HepG2 (cell line): ENCODE results near the gene POLA2. TPM values are rescaled to one million over a fixed set of nuclear protein-coding genes. Genes with fewer than 3 reads are reported as not detected.

Experiments
- BCL6 ChIP-seq: IDR thresholded peaks from 2 replicates; pipeline ENCODE4 v1.6.1; 2016; ENCODE audit warnings: missing genetic modification reagents, missing compliant biosample characterization
- CTCF ChIP-seq: sonication (generic); formaldehyde crosslinking; IDR thresholded peaks from 2 replicates; pipeline ENCODE4 v1.5.0; 2020; ENCODE audit warnings: mild to moderate bottlenecking, missing genetic modification reagents, moderate library complexity
- ESRRA ChIP-seq: sonication (generic); formaldehyde crosslinking; IDR thresholded peaks from 2 replicates; pipeline ENCODE4 v1.5.1; 2020; ENCODE audit warnings: mild to moderate bottlenecking, low read depth, missing genetic modification reagents
- HDAC2 ChIP-seq: sonication (generic); formaldehyde crosslinking; IDR thresholded peaks from 2 replicates; pipeline ENCODE4 v1.4.0; 2020; ENCODE audit warnings: missing genetic modification reagents
- HDAC6 ChIP-seq: fragments of 200-600 bp; sonication (generic); IDR thresholded peaks from 2 replicates; pipeline ENCODE4 v1.7.0; 2017; ENCODE audit warnings: mild to moderate bottlenecking, antibody characterized with exemption, low read length, low read depth
- HOXA5 ChIP-seq: sonication (generic); formaldehyde crosslinking; IDR thresholded peaks from 2 replicates; pipeline ENCODE4 v1.4.0; 2020; ENCODE audit warnings: missing genetic modification reagents
- NR2F6 ChIP-seq, 2 experiments: IDR thresholded peaks; 2 replicates each; pipeline ENCODE4 v1.6.1; 2016; ENCODE audit warnings: antibody characterized with exemption in 1 of 2, mild to moderate bottlenecking in 1 of 2
- PLRG1 ChIP-seq: fragments of 450-650 bp; conservative IDR thresholded peaks from 2 replicates; pipeline ENCODE4 v1.6.1; 2016
- POGZ ChIP-seq: sonication (generic); formaldehyde crosslinking; IDR thresholded peaks from 2 replicates; pipeline ENCODE4 v1.4.0; 2020; ENCODE audit warnings: mild to moderate bottlenecking, missing genetic modification reagents
- SAP130 ChIP-seq: IDR thresholded peaks from 2 replicates; pipeline ENCODE4 v1.6.1; 2016; ENCODE audit warnings: low read depth
- TOE1 ChIP-seq: sonication (generic); formaldehyde crosslinking; IDR thresholded peaks from 2 replicates; pipeline ENCODE4 v1.4.0; 2020; ENCODE audit warnings: mild to moderate bottlenecking, missing genetic modification reagents
- ZNF609 ChIP-seq: sonication (generic); formaldehyde crosslinking; IDR thresholded peaks from 2 replicates; pipeline ENCODE4 v1.4.0; 2020; ENCODE audit warnings: mild to moderate bottlenecking, missing genetic modification reagents, borderline replicate concordance
- ZNF850 ChIP-seq: sonication (generic); formaldehyde crosslinking; conservative IDR thresholded peaks from 2 replicates; pipeline ENCODE4 v1.9.0; 2021; ENCODE audit warnings: mild to moderate bottlenecking, missing genetic modification reagents
- polyA plus RNA-seq, 8 experiments: library from polyadenylated mRNA; depleted of rRNA in 3 of 8; stranded (reverse) in 7 of 8; unstranded in 1 of 8; fragments of >200 nt; fragmentation: Illumina TruSeq in 4 of 8; extraction: Trizol in 4 of 8; gene quantifications; 2 replicates each; pipeline versions ENCODE4 v1.2.1 to v1.2.3, GENCODE V29; 2011 to 2016; ENCODE audit warnings: low read depth in 4 of 8, missing spikeins in 1 of 8, mixed read lengths in 1 of 8; ENCODE audit not compliant: insufficient read depth in 1 of 8
- total RNA-seq, 5 experiments: library from RNA; depleted of rRNA; stranded (reverse); fragments of >200 nt; fragmentation: Illumina TruSeq; extraction: Trizol; gene quantifications; 2 replicates each; pipeline ENCODE4 v1.2.3, GENCODE V29; 2016; ENCODE audit warnings: low read depth in 1 of 5
- TF ChIP-seq, protein P1 (sequence below): sonication (generic); formaldehyde crosslinking; IDR thresholded peaks from 2 replicates; pipeline ENCODE4 v1.4.0; 2020; ENCODE audit warnings: mild to moderate bottlenecking, missing genetic modification reagents

The POLA2 gene
- total and polyA plus RNA-seq, 2 of the 13 experiments (the other 11 are each of a cell fraction or from before 2014, with no cell fraction given), result 9.7 to 15.6 TPM

GRCh38 chr11:65301491-65302329 is 39.9 kb downstream of the POLA2 start (continued):
- TF ChIP-seq, protein P1, sequence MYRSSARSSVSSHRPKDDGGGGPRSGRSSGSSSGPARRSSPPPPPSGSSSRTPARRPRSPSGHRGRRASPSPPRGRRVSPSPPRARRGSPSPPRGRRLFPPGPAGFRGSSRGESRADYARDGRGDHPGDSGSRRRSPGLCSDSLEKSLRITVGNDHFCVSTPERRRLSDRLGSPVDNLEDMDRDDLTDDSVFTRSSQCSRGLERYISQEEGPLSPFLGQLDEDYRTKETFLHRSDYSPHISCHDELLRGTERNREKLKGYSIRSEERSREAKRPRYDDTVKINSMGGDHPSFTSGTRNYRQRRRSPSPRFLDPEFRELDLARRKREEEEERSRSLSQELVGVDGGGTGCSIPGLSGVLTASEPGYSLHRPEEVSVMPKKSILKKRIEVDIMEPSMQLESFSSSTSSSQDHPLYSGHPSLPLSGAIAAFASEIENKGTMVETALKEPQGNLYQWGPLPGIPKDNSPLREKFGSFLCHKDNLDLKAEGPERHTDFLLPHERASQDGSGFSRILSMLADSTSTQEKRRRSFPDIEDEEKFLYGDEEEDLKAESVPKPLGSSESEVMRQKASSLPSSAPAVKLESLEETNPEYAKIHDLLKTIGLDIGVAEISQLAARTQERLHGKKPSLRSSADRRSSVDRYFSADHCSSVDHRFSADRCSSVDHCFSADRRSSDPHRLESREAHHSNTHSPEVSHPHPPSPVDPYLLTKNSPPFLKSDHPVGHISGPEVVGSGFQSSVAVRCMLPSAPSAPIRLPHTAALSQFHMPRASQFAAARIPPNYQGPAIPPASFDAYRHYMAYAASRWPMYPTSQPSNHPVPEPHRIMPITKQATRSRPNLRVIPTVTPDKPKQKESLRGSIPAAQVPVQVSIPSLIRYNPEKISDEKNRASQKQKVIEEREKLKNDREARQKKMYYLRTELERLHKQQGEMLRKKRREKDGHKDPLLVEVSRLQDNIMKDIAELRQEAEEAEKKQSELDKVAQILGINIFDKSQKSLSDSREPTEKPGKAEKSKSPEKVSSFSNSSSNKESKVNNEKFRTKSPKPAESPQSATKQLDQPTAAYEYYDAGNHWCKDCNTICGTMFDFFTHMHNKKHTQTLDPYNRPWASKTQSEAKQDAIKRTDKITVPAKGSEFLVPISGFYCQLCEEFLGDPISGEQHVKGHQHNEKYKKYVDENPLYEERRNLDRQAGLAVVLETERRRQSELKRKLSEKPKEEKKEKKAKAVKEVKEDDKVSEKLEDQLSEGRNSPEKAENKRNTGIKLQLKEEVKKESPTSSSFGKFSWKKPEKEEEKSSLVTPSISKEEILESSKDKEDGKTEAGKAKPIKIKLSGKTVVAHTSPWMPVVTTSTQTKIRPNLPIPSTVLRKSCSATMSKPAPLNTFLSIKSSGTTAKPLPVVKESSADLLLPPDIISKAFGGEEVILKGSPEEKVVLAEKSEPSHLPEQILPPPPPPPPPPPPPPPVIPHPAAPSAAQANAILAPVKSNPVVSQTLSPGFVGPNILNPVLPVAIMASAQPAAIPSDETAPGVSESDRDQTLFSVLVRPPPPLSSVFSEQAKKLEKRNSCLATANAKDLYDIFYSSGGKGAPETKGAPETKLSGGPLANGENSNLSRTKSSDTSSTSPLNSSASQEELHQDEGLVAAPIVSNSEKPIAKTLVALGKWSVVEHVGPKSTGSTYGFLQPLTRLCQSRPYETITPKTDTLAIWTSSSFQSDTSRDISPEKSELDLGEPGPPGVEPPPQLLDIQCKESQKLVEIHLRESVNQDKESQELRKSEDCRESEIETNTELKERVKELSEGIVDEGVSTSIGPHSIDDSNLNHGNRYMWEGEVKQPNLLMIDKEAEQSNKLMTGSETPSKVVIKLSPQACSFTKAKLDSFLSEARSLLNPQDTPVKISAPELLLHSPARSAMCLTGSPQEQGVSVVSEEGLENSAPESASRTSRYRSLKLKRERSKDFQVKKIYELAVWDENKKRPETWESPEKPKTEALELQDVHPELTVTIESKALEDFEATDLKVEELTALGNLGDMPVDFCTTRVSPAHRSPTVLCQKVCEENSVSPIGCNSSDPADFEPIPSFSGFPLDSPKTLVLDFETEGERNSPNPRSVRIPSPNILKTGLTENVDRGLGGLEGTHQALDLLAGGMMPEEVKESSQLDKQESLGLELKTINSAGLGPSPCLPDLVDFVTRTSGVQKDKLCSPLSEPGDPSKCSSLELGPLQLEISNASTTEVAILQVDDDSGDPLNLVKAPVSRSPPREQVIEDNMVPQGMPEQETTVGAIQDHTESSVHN, result 0 out of 2 replicates have a peak, but pooled peaks have one; percentile 64
- peak; percentile 52; the same call in 1 of the 2 replicates for TF ChIP-seq HDAC2 (CRISPR knock-in tag)
- peak; percentile 50; the same call in 1 of the 2 replicates for TF ChIP-seq ESRRA (CRISPR knock-in tag)
- no peak for TF ChIP-seq TOE1 (CRISPR knock-in tag)
- TF ChIP-seq HDAC6, result no peak
- peak; percentile 10; the same call in 1 of the 2 replicates for TF ChIP-seq CTCF (CRISPR knock-in tag)
- no peak for TF ChIP-seq ZNF850 (CRISPR knock-in tag)
- TF ChIP-seq NR2F6 (IDR thresholded peaks at IDR 0.05), result 0 out of 2 replicates have a peak, but pooled peaks have one; percentile 58
- peak; percentile 73 for TF ChIP-seq NR2F6 (CRISPR knock-in tag; IDR thresholded peaks at IDR 0.05)
- TF ChIP-seq ZNF609, result peak; percentile 73
- peak; percentile 29; the same call in 1 of the 2 replicates for TF ChIP-seq BCL6
- no peak for TF ChIP-seq PLRG1
- TF ChIP-seq POGZ (CRISPR knock-in tag), result 0 out of 2 replicates have a peak, but pooled peaks have one; percentile 28
- TF ChIP-seq SAP130 (CRISPR knock-in tag), result peak; percentile 68
- TF ChIP-seq HOXA5 (CRISPR knock-in tag), result no peak
